Astrocyte (in vitro differentiated cells and primary cell): Measurements from ENCODE around the gene NPAS3. TPM values are rescaled to one million over a fixed set of nuclear protein-coding genes. Genes with fewer than 3 reads are reported as not detected.

Experiments used
- DNase-seq: peaks from one replicate; pipeline ENCODE4 v3.0.0-alpha.2; 2010; ENCODE audit warnings: low read depth
- FAIRE-seq: peaks from 2 replicates; lab custom pipeline; 2011; peaks lifted over from hg19 to GRCh38; lab: Jason Lieb, UNC
- H2AFZ ChIP-seq: 2 replicates; pipeline ENCODE4 v1.6.0; 2012; ENCODE audit warnings: low read depth, low read length, inconsistent platforms
- H3K27ac ChIP-seq: 2 replicates; pipeline ENCODE4 v1.5.1; 2011; ENCODE audit warnings: low read depth, low read length, inconsistent platforms
- H3K27me3 ChIP-seq: 2 replicates; pipeline ENCODE4 v1.6.0; 2011; ENCODE audit warnings: low read length, inconsistent platforms; ENCODE audit not compliant: insufficient read depth
- H3K36me3 ChIP-seq: 2 replicates; pipeline ENCODE4 v1.5.1; 2011; ENCODE audit warnings: low read length, inconsistent platforms; ENCODE audit not compliant: insufficient read depth
- H3K4me1 ChIP-seq: 2 replicates; pipeline ENCODE4 v1.5.1; 2011; ENCODE audit warnings: low read length, inconsistent platforms; ENCODE audit not compliant: insufficient read depth
- H3K4me2 ChIP-seq: 2 replicates; pipeline ENCODE4 v1.6.0; 2012; ENCODE audit warnings: low read length, inconsistent platforms
- H3K4me3 ChIP-seq: 2 replicates; pipeline ENCODE4 v1.5.1; 2011; ENCODE audit warnings: low read depth, mild to moderate bottlenecking, low read length, inconsistent platforms; ENCODE audit not compliant: insufficient read depth
- H3K79me2 ChIP-seq: 2 replicates; pipeline ENCODE4 v1.6.0; 2012; ENCODE audit warnings: mild to moderate bottlenecking, low read length, inconsistent platforms; ENCODE audit not compliant: insufficient read depth
- H3K9ac ChIP-seq: 2 replicates; pipeline ENCODE4 v1.6.0; 2012; ENCODE audit warnings: mild to moderate bottlenecking, low read length, inconsistent platforms
- H3K9me3 ChIP-seq: 2 replicates; pipeline ENCODE4 v1.5.1; 2012; ENCODE audit warnings: low read depth, mild to moderate bottlenecking, low read length, inconsistent platforms; ENCODE audit not compliant: insufficient read depth
- H4K20me1 ChIP-seq: 2 replicates; pipeline ENCODE4 v1.6.0; 2012; ENCODE audit warnings: low read length, inconsistent platforms; ENCODE audit not compliant: insufficient read depth
- H3K27ac Mint-ChIP-seq: one replicate; pipeline ENCODE4 v1.8.0; 2021; ENCODE audit warnings: mild to moderate bottlenecking, mixed read lengths; ENCODE audit not compliant: unreplicated experiment
- H3K27me3 Mint-ChIP-seq: one replicate; pipeline ENCODE4 v1.8.0; 2021; ENCODE audit warnings: low read depth, mixed read lengths; ENCODE audit not compliant: unreplicated experiment
- H3K36me3 Mint-ChIP-seq: one replicate; pipeline ENCODE4 v1.8.0; 2021; ENCODE audit warnings: low read depth, mixed read lengths; ENCODE audit not compliant: unreplicated experiment
- H3K4me1 Mint-ChIP-seq: one replicate; pipeline ENCODE4 v1.8.0; 2021; ENCODE audit warnings: low read depth, mixed read lengths; ENCODE audit not compliant: unreplicated experiment
- H3K4me3 Mint-ChIP-seq: one replicate; pipeline ENCODE4 v1.8.0; 2021; ENCODE audit warnings: mild to moderate bottlenecking, moderate library complexity, mixed read lengths; ENCODE audit not compliant: unreplicated experiment
- H3K9me3 Mint-ChIP-seq: one replicate; pipeline ENCODE4 v1.8.0; 2021; ENCODE audit warnings: mild to moderate bottlenecking, mixed read lengths; ENCODE audit not compliant: unreplicated experiment
- CTCF ChIP-seq: IDR thresholded peaks from 2 replicates; pipeline ENCODE4 v1.5.1; 2011; ENCODE audit warnings: low read depth, mild to moderate bottlenecking, inconsistent platforms, low read length, moderate library complexity; ENCODE audit not compliant: insufficient read depth
- EZH2 ChIP-seq: IDR thresholded peaks from 2 replicates; pipeline ENCODE4 v1.6.1; 2012; ENCODE audit warnings: mild to moderate bottlenecking, low read length, inconsistent platforms; ENCODE audit not compliant: insufficient read depth
- total RNA-seq: library from RNA; stranded (reverse); gene quantifications from 2 replicates; pipeline ENCODE4 v1.2.1, GENCODE V29; 2021

Gene NPAS3
- total RNA-seq, 1 donor from 2014 or later: 2.6 TPM

GRCh38 chr14:33643426-33644181 is 704.9 kb downstream of the NPAS3 start:
- Histone ChIP-seq H3K4me3 (no peak overlapping the region), H3K4me2 (no peak overlapping the region), H3K79me2 (no peaks in the 10 kb centered on the region), H3K27me3 (no peaks in the 10 kb centered on the region), H3K9ac (no peak overlapping the region), H3K27ac (no peak overlapping the region), H3K9me3 (no peaks in the 10 kb centered on the region), H3K4me1 (peaks cover 45% of the 10 kb centered on the region), H3K36me3 (no peaks in the 10 kb centered on the region), H2AFZ (no peak overlapping the region), H4K20me1 (no peaks in the 10 kb centered on the region)
- no peak overlapping the region for H3K4me3 Mint-ChIP-seq
- H3K9me3 Mint-ChIP-seq: no peaks in the 10 kb centered on the region
- TF ChIP-seq CTCF (no peak), EZH2 (no peak)
- no peaks in the 10 kb centered on the region for H3K36me3 Mint-ChIP-seq
- FAIRE-seq (no peak), DNase-seq (no peak)
- H3K4me1 Mint-ChIP-seq: peaks cover 25% of the 10 kb centered on the region
- H3K27me3 Mint-ChIP-seq: peaks cover 2% of the 10 kb centered on the region
- H3K27ac Mint-ChIP-seq: no peak overlapping the region

GRCh38 chr14:33646692-33647260 is 708.1 kb downstream of the NPAS3 start:
- Histone ChIP-seq H3K4me2 (peak overlapping the region; percentile 63), H3K79me2 (no peaks in the 10 kb centered on the region), H3K9me3 (no peaks in the 10 kb centered on the region), H4K20me1 (no peaks in the 10 kb centered on the region), H2AFZ (no peak overlapping the region), H3K27me3 (no peaks in the 10 kb centered on the region), H3K36me3 (no peaks in the 10 kb centered on the region), H3K9ac (peak overlapping the region; percentile 64), H3K4me3 (no peak overlapping the region), H3K4me1 (peaks cover 45% of the 10 kb centered on the region), H3K27ac (peak overlapping the region; percentile 91)
- Mint-ChIP-seq H3K4me3 (no peak overlapping the region), H3K27me3 (peaks cover 2% of the 10 kb centered on the region), H3K27ac (peak overlapping the region; percentile 83), H3K9me3 (no peaks in the 10 kb centered on the region), H3K4me1 (peaks cover 26% of the 10 kb centered on the region), H3K36me3 (no peaks in the 10 kb centered on the region)
- no peak for TF ChIP-seq EZH2
- no peak for TF ChIP-seq CTCF
- DNase-seq: peak; percentile 91
- FAIRE-seq: peak; percentile 92

- no peak for TF ChIP-seq EZH2
- TF ChIP-seq CTCF: no peak
- H3K27ac ChIP-seq: peak overlapping the region; percentile 91
- H3K9me3 ChIP-seq: no peaks in the 10 kb centered on the region
- H3K27me3 ChIP-seq: no peaks in the 10 kb centered on the region
- H4K20me1 ChIP-seq: no peaks in the 10 kb centered on the region
- Mint-ChIP-seq H3K27ac (peak overlapping the region; percentile 87), H3K27me3 (no peaks in the 10 kb centered on the region), H3K9me3 (no peaks in the 10 kb centered on the region), H3K4me1 (peaks cover 21% of the 10 kb centered on the region), H3K36me3 (no peaks in the 10 kb centered on the region), H3K4me3 (no peak overlapping the region)
- H3K36me3 ChIP-seq: no peaks in the 10 kb centered on the region
- DNase-seq (peak; percentile 99), FAIRE-seq (peak; percentile 94)
- peak overlapping the region; percentile 64 for H3K9ac ChIP-seq
- H3K4me2 ChIP-seq: peak overlapping the region; percentile 63
- no peak overlapping the region for H3K4me3 ChIP-seq
- no peak overlapping the region for H2AFZ ChIP-seq
- H3K79me2 ChIP-seq: no peaks in the 10 kb centered on the region
- H3K4me1 ChIP-seq: peaks cover 40% of the 10 kb centered on the region
Measured at GRCh38 chr14:33647385-33647786, 708.7 kb downstream of the NPAS3 start.
